GM12878 (cell line): ENCODE measurements around the gene CNR2. TPM values are rescaled to one million over a fixed set of nuclear protein-coding genes. Genes with fewer than 3 reads are reported as not detected.

Source experiments
- ATAC-seq: fragments of 200-7000 bp; cut with Tn5 transposase; 3 replicates; pipeline ENCODE4 v1.9.1; 2020; ENCODE audit warnings: mild to moderate bottlenecking, moderate library complexity
- BruUV-seq: library from RNA; stranded (reverse); fragments of 400-500 nt; replicated peaks from 2 replicates; lab custom pipeline; 2021; lab: Mats Ljungman, UMichigan
- CTCF ChIA-PET: fragments of 300-600 bp; sonication (Branson Sonifier 250); formaldehyde crosslinking; extraction: SDS; loops from one replicate; lab custom pipeline; 2021; ENCODE audit warnings: inconsistent platforms; lab: Yijun Ruan, JAX
- POLR2A ChIA-PET: fragments of 350-600 bp; formaldehyde crosslinking; extraction: SDS; loops from one replicate; lab custom pipeline; 2021; ENCODE audit warnings: inconsistent platforms; lab: Charles Lee
- RAD21 ChIA-PET: fragments of 300-600 bp; sonication (Branson Sonifier 250); formaldehyde crosslinking; loops from one replicate; lab custom pipeline; 2023; ENCODE audit warnings: antibody characterized with exemption; ENCODE audit not compliant: unreplicated experiment; lab: Charles Lee
- SMC1A ChIA-PET: fragments of 300-600 bp; sonication (Branson Sonifier 250); formaldehyde crosslinking; loops from one replicate; lab custom pipeline; 2023; ENCODE audit not compliant: unreplicated experiment, uncharacterized antibody; lab: Charles Lee
- DNase-seq: peaks from one replicate; pipeline ENCODE4 v3.0.0-alpha.2; 2011; ENCODE audit warnings: low read depth, low spot score
- FAIRE-seq: peaks from 3 replicates; lab custom pipeline; 2011; peaks lifted over from hg19 to GRCh38; lab: Jason Lieb, UNC
- H2AFZ ChIP-seq: 2 replicates; pipeline ENCODE4 v1.6.0; 2011; ENCODE audit warnings: low read depth, low read length, control low read depth; ENCODE audit not compliant: control insufficient read depth
- H3K27ac ChIP-seq: 2 replicates; pipeline ENCODE4 v1.5.1; 2011; ENCODE audit warnings: control low read depth; ENCODE audit not compliant: control insufficient read depth, insufficient read depth
- H3K27me3 ChIP-seq, 2 experiments: replicated peaks in 1 of 2; 2 replicates each; pipeline versions ENCODE4 v1.6.0 to v1.6.1; 2011; ENCODE audit warnings: low read length in 1 of 2; ENCODE audit not compliant: control insufficient read depth in 2 of 2, insufficient read depth in 2 of 2
- H3K36me3 ChIP-seq, 2 experiments: 2 replicates each; pipeline ENCODE4 v1.5.1; 2011; ENCODE audit warnings: low read length in 1 of 2; ENCODE audit not compliant: control insufficient read depth in 2 of 2, insufficient read depth in 2 of 2
- H3K4me1 ChIP-seq: 2 replicates; pipeline ENCODE4 v1.6.1; 2011; ENCODE audit warnings: mild to moderate bottlenecking, low read length, moderate library complexity, mixed read lengths; ENCODE audit not compliant: control insufficient read depth, insufficient read depth
- H3K4me2 ChIP-seq: 2 replicates; pipeline ENCODE4 v1.6.0; 2011; ENCODE audit warnings: control low read depth; ENCODE audit not compliant: control insufficient read depth, insufficient read depth
- H3K4me3 ChIP-seq: fragments of 200-600 bp; sonication (generic); 2 replicates; pipeline ENCODE4 v1.5.1; 2016
- H3K79me2 ChIP-seq: 2 replicates; pipeline ENCODE4 v1.6.0; 2011; ENCODE audit warnings: low read length; ENCODE audit not compliant: control insufficient read depth, insufficient read depth
- H3K9ac ChIP-seq: 2 replicates; pipeline ENCODE4 v1.8.0; 2011; ENCODE audit warnings: low read length, control low read depth, mixed read lengths; ENCODE audit not compliant: control insufficient read depth, insufficient read depth
- H3K9me3 ChIP-seq: replicated peaks from 3 replicates; pipeline ENCODE4 v1.5.1; 2011; ENCODE audit warnings: mild to moderate bottlenecking, low read length; ENCODE audit not compliant: control insufficient read depth, insufficient read depth
- H4K20me1 ChIP-seq: 2 replicates; pipeline ENCODE4 v1.6.0; 2011; ENCODE audit not compliant: control insufficient read depth, insufficient read depth
- CBFB ChIP-seq: IDR thresholded peaks from 2 replicates; pipeline ENCODE4 v1.6.1; 2016; ENCODE audit warnings: antibody characterized with exemption, low read depth
- CHD1 ChIP-seq: IDR thresholded peaks from 2 replicates; pipeline ENCODE4 v1.6.1; 2012; ENCODE audit warnings: low read depth, low read length, improper control_type of control experiment
- CHD4 ChIP-seq: fragments of 200-600 bp; sonication (generic); IDR thresholded peaks from 2 replicates; pipeline ENCODE4 v1.6.1; 2016; ENCODE audit warnings: mild to moderate bottlenecking
- HDGF ChIP-seq: fragments of 450-650 bp; IDR thresholded peaks from 2 replicates; pipeline ENCODE4 v1.6.1; 2016; ENCODE audit warnings: antibody characterized with exemption
- JUNB ChIP-seq: IDR thresholded peaks from 2 replicates; pipeline ENCODE4 v1.6.1; 2016; ENCODE audit warnings: antibody characterized with exemption, mild to moderate bottlenecking
- MEF2A ChIP-seq: IDR thresholded peaks from 2 replicates; pipeline ENCODE4 v1.6.1; 2011; ENCODE audit warnings: low read depth, mild to moderate bottlenecking, low read length, moderate library complexity; ENCODE audit not compliant: insufficient read depth
- NBN ChIP-seq: fragments of 450-650 bp; IDR thresholded peaks from 2 replicates; pipeline ENCODE4 v1.6.1; 2016
- NR2C1 ChIP-seq: fragments of 450-650 bp; IDR thresholded peaks from 2 replicates; pipeline ENCODE4 v1.6.1; 2017; ENCODE audit warnings: antibody characterized with exemption, mild to moderate bottlenecking, moderate library complexity
- NR2F1 ChIP-seq: fragments of 450-650 bp; conservative IDR thresholded peaks from 2 replicates; pipeline ENCODE4 v1.6.1; 2017; ENCODE audit warnings: mild to moderate bottlenecking
- PAX5 ChIP-seq: IDR thresholded peaks from 2 replicates; pipeline ENCODE4 v1.6.1; 2011; ENCODE audit warnings: low read depth, low read length, borderline replicate concordance
- RUNX3 ChIP-seq: IDR thresholded peaks from 2 replicates; pipeline ENCODE4 v1.6.1; 2012; ENCODE audit warnings: low read length, inconsistent platforms
- SMAD5 ChIP-seq: IDR thresholded peaks from 2 replicates; pipeline ENCODE4 v1.6.1; 2016; ENCODE audit warnings: antibody characterized with exemption, low read depth
- YY1 ChIP-seq: IDR thresholded peaks from 2 replicates; pipeline ENCODE4 v1.6.1; 2011; ENCODE audit warnings: low read depth, mild to moderate bottlenecking, low read length
- ZNF217 ChIP-seq: fragments of 450-650 bp; IDR thresholded peaks from 2 replicates; pipeline ENCODE4 v1.6.1; 2017; ENCODE audit warnings: antibody characterized with exemption, mild to moderate bottlenecking
- ZNF274 ChIP-seq: IDR thresholded peaks from one replicate; pipeline ENCODE4 v1.8.0; 2011; ENCODE audit not compliant: insufficient read length, insufficient read depth
- ZZZ3 ChIP-seq: IDR thresholded peaks from 2 replicates; pipeline ENCODE4 v1.6.1; 2011; ENCODE audit warnings: low read depth; ENCODE audit not compliant: control insufficient read depth, insufficient read length
- WGBS: methylation state at CpG from one replicate; pipeline ENCODE4 v1.1.6; 2016; ENCODE audit warnings: low lambda C conversion rate; ENCODE audit not compliant: insufficient replicate concordance, insufficient coverage; ENCODE audit errors: missing lambda C conversion rate; 5-methylcytosine and 5-hydroxymethylcytosine counted together
- in situ Hi-C: fragments of 300-500 bp; cut with MboI; formaldehyde crosslinking; loops from 9 replicates; pipeline ENCODE4 v1.14.3; 2018; ENCODE audit warnings: mixed read lengths
- intact Hi-C: fragments of 100-400 bp; cut with micrococcal nuclease; formaldehyde crosslinking; loops from one replicate; pipeline ENCODE4 v1.14.2; 2022; ENCODE audit not compliant: unreplicated experiment
- polyA plus RNA-seq, 11 experiments: library from polyadenylated mRNA; depleted of rRNA in 4 of 11; unstranded in 6 of 11; stranded (reverse) in 5 of 11; fragments of >200 nt; fragmentation: Nextera tagmentation in 4 of 11; fragmentation: Illumina TruSeq in 1 of 11; extraction: Ambion mirVana in 4 of 11; extraction: Trizol in 1 of 11; gene quantifications; 1 replicate in 1 of 11; 2 replicates in 10 of 11; pipeline versions ENCODE4 v1.2.1 to v1.2.3, GENCODE V29; 2011 to 2016; ENCODE audit warnings: inconsistent platforms in 2 of 11, missing spikeins in 2 of 11, low read depth in 1 of 11
- total RNA-seq, 4 experiments: library from RNA; depleted of rRNA in 3 of 4; stranded (reverse); fragments of >200 nt in 3 of 4; fragmentation: Illumina TruSeq in 1 of 4; extraction: Trizol in 1 of 4; gene quantifications; 2 replicates each; pipeline versions ENCODE4 v1.2.1 to v1.2.3, GENCODE V29; 2013 to 2021
- TF ChIP-seq, protein P1 (sequence below): fragments of 450-650 bp; IDR thresholded peaks from 2 replicates; pipeline ENCODE4 v1.6.1; 2017; ENCODE audit warnings: antibody characterized with exemption, mild to moderate bottlenecking, moderate library complexity
- TF ChIP-seq, protein P2 (sequence below): IDR thresholded peaks from 2 replicates; pipeline ENCODE4 v1.6.1; 2011; ENCODE audit warnings: borderline replicate concordance, low read depth, mild to moderate bottlenecking, moderate library complexity, mixed read lengths, low read length; ENCODE audit not compliant: insufficient read depth; ENCODE audit errors: extremely low read length
- TF ChIP-seq, protein P3 (sequence below): IDR thresholded peaks from 2 replicates; pipeline ENCODE4 v1.6.1; 2011; ENCODE audit warnings: borderline replicate concordance, low read depth, mild to moderate bottlenecking, moderate library complexity, low read length; ENCODE audit not compliant: insufficient read depth, poor library complexity, severe bottlenecking

CNR2 gene
- total and polyA plus RNA-seq, 10 of the 15 experiments (the other 5 are each of a cell fraction or from before 2014, with no cell fraction given): 0.46 to 19.8 (median 12.2) TPM

DNA sequence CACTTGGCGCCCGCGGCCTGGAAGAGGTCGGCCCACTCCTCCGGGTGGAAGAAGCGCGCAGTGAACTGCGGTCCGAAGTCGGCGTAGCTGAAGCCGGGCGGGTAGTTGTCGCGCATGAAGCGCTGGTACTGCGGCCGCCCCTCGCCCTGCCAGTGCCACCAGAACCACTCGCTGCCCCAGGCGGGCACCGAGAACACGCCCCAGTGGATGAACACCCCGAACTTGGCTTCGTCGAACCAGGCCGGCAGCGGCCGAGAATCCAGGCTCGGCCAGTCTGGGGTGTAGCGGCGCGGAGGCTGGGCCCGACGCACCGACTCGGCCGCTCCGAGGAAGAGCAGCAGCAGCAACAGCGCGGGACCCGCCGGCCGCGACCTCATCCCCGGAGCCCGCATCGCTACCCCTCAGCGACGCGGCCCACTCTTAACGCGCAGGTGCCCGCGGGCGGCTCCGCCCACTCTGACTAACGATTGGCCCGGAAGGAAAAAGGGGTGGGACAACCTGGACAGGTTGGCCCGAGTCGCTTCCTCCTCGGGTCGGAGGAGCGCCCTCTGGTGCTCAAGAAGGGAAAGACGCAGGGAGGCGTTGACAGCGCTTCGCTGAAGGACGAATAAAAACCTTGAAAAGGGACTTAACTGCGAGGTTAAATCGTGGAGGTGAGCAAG, 45.1 kb downstream of the CNR2 start, which contains the start of gene FUCA1:
Gene FUCA1, minus strand, starts transcription at position 396 of the 662 bp plus-strand sequence. Its CDS starts 4 bp downstream, at position 392.
- H3K4me3 ChIP-seq: peak within 1 kb of the TSS; percentile 77
- WGBS: 3% methylated on average over 68 of the region's 71 CpGs
- SMC1A ChIA-PET: interaction anchor here (1.4 to 4.6 kb wide), 4 partner anchors 32 to 57 kb away, joined by 4 to 34 read pairs (median 4); no protein-coding TSS in a partner anchor
- H2AFZ ChIP-seq: peak within 1 kb of the TSS; percentile 75
- no peaks in the 10 kb centered on the region for H3K36me3 ChIP-seq
- peaks cover 35% of the 10 kb centered on the region for H3K79me2 ChIP-seq
- DNase-seq (peak; percentile 72), FAIRE-seq (peak; percentile 91), ATAC-seq (peak; percentile 92)
- RAD21 ChIA-PET: interaction anchor here (0.5 to 1.8 kb wide), 5 partner anchors 42 to 122 kb away, joined by 3 to 7 read pairs (median 3); partner anchors contain the start of gene CNR2
- POLR2A ChIA-PET: interaction anchor here (1.2 kb wide), 1 partner anchor 57 kb away, joined by 4 read pairs; no protein-coding TSS in a partner anchor
- no peaks in the 10 kb centered on the region for H3K9me3 ChIP-seq
- H3K27me3 ChIP-seq: no peaks in the 10 kb centered on the region
- in situ Hi-C loops: loop anchor here (10.0 kb wide), 1 partner anchor 63 kb away; the partner anchor contains the start of gene GALE
- H3K4me1 ChIP-seq: peaks cover 10% of the 10 kb centered on the region
- peak within 1 kb of the TSS; percentile 64 for H3K4me2 ChIP-seq
- peak within 1 kb of the TSS; percentile 63 for H3K27ac ChIP-seq
- peak within 1 kb of the TSS; percentile 69 for H3K9ac ChIP-seq
- CTCF ChIA-PET: interaction anchor here (0.8 to 4.5 kb wide), 3 partner anchors 44 to 58 kb away, joined by 5 to 49 read pairs (median 5); no protein-coding TSS in a partner anchor
- intact Hi-C loops: loop anchor here (1.0 to 2.0 kb wide), 4 partner anchors 41 to 59 kb away; partner anchors contain the start of gene HMGCL
- H4K20me1 ChIP-seq: no peaks in the 10 kb centered on the region
- no TSS peak for BruUV-seq
- TF ChIP-seq PAX5: no peak
- no peak for TF ChIP-seq CHD1
- no peak for TF ChIP-seq MEF2A
- TF ChIP-seq, protein P1, sequence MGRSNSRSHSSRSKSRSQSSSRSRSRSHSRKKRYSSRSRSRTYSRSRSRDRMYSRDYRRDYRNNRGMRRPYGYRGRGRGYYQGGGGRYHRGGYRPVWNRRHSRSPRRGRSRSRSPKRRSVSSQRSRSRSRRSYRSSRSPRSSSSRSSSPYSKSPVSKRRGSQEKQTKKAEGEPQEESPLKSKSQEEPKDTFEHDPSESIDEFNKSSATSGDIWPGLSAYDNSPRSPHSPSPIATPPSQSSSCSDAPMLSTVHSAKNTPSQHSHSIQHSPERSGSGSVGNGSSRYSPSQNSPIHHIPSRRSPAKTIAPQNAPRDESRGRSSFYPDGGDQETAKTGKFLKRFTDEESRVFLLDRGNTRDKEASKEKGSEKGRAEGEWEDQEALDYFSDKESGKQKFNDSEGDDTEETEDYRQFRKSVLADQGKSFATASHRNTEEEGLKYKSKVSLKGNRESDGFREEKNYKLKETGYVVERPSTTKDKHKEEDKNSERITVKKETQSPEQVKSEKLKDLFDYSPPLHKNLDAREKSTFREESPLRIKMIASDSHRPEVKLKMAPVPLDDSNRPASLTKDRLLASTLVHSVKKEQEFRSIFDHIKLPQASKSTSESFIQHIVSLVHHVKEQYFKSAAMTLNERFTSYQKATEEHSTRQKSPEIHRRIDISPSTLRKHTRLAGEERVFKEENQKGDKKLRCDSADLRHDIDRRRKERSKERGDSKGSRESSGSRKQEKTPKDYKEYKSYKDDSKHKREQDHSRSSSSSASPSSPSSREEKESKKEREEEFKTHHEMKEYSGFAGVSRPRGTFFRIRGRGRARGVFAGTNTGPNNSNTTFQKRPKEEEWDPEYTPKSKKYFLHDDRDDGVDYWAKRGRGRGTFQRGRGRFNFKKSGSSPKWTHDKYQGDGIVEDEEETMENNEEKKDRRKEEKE: no peak
- TF ChIP-seq JUNB: no peak
- TF ChIP-seq NBN: no peak
- TF ChIP-seq CBFB: no peak
- TF ChIP-seq CHD4: no peak
- TF ChIP-seq SMAD5: 0 out of 2 replicates have a peak, but pooled peaks have one; percentile 28
- TF ChIP-seq NR2F1: 0 out of 2 replicates have a peak, but pooled peaks have one; percentile 38
- TF ChIP-seq, protein P2, sequence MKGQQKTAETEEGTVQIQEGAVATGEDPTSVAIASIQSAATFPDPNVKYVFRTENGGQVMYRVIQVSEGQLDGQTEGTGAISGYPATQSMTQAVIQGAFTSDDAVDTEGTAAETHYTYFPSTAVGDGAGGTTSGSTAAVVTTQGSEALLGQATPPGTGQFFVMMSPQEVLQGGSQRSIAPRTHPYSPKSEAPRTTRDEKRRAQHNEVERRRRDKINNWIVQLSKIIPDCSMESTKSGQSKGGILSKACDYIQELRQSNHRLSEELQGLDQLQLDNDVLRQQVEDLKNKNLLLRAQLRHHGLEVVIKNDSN: no peak
- TF ChIP-seq YY1: peak; percentile 74
- TF ChIP-seq NR2C1: 0 out of 2 replicates have a peak, but pooled peaks have one; percentile 28
- no peak for TF ChIP-seq ZNF274
- TF ChIP-seq HDGF: 0 out of 2 replicates have a peak, but pooled peaks have one; percentile 59
- TF ChIP-seq, protein P3, sequence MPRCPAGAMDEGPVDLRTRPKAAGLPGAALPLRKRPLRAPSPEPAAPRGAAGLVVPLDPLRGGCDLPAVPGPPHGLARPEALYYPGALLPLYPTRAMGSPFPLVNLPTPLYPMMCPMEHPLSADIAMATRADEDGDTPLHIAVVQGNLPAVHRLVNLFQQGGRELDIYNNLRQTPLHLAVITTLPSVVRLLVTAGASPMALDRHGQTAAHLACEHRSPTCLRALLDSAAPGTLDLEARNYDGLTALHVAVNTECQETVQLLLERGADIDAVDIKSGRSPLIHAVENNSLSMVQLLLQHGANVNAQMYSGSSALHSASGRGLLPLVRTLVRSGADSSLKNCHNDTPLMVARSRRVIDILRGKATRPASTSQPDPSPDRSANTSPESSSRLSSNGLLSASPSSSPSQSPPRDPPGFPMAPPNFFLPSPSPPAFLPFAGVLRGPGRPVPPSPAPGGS: no peak
- TF ChIP-seq ZNF217: peak; percentile 47; the same call in 1 of the 2 replicates
- TF ChIP-seq RUNX3: no peak
- no peak for TF ChIP-seq ZZZ3
